ENCODE measurements around the gene AMPD3.

Gene AMPD3

GRCh38 chr11:10490032-10490397 is 35.0 kb downstream of the AMPD3 start:
- no peak for DNase-seq

GRCh38 chr11:10490398-10491241 is 35.6 kb downstream of the AMPD3 start:
- no peak for DNase-seq

- no peak for DNase-seq
These were observed 37.0 kb downstream of the AMPD3 start for GRCh38 chr11:10492084-10492483.

GRCh38 chr11:10493041-10493663 is 38.1 kb downstream of the AMPD3 start:
- DNase-seq, result no peak

- no peak for DNase-seq
These were observed 39.8 kb downstream of the AMPD3 start for GRCh38 chr11:10494636-10495463.

GRCh38 chr11:10495464-10495786 is 40.4 kb downstream of the AMPD3 start:
- DNase-seq, result no peak

- DNase-seq, result no peak
These were observed 41.4 kb downstream of the AMPD3 start for GRCh38 chr11:10496296-10496936.

- DNase-seq, result no peak
These were observed 42.4 kb downstream of the AMPD3 start for GRCh38 chr11:10497371-10498021.

- no peak for DNase-seq
These were observed 42.9 kb downstream of the AMPD3 start for GRCh38 chr11:10498022-10498400.

- DNase-seq, result no peak
These were observed 43.6 kb downstream of the AMPD3 start for GRCh38 chr11:10498426-10499250.

GRCh38 chr11:10499452-10499851 is 44.4 kb downstream of the AMPD3 start:
- peak; percentile 13 for DNase-seq

GRCh38 chr11:10499874-10500601 is 45.0 kb downstream of the AMPD3 start:
- DNase-seq, result no peak

GRCh38 chr11:10500757-10501684 is 46.0 kb downstream of the AMPD3 start:
- DNase-seq, result no peak

GRCh38 chr11:10502065-10502680 is 47.1 kb downstream of the AMPD3 start:
- no peak for DNase-seq

GRCh38 chr11:10502770-10503169 is 47.7 kb downstream of the AMPD3 start:
- peak; percentile 60 for DNase-seq

- peak; percentile 88 for DNase-seq
These were observed 48.2 kb downstream of the AMPD3 start for GRCh38 chr11:10503221-10503620.

GRCh38 chr11:10503777-10504480 is 48.9 kb downstream of the AMPD3 start:
- peak; percentile 91 for DNase-seq

GRCh38 chr11:10504490-10504889 is 49.4 kb downstream of the AMPD3 start:
- DNase-seq, result no peak

Data from MV-4-11 (cell line).